NCI-H345 (cell line): ENCODE measurements around the gene FAM24B.
"Not testable (repeated sequence)": the region's sequence is repeated elsewhere in the genome, so short reads cannot be mapped to it uniquely, and the experiment has no call there.

ENCODE experiments used
- DNase-seq: peaks from one replicate; lab custom pipeline; 2025; lab: John Stamatoyannopoulos, UW

FAM24B gene

DNA sequence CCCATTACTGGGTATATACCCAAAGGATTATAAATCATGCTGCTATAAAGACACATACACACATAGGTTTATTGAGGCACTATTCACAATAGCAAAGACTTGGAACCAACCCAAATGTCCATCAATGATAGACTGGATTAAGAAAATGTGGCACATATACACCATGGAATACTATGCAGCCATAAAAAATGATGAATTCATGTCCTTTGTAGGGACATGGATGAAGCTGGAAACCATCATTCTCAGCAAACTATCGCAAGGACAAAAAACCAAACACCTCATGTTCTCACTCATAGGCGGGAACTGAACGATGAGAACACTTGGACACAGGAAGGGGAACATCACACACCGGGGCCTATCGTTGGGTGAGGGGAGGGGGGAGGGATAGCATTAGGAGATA is 21.3 kb downstream of the FAM24B start:
- not testable (repeated sequence) for DNase-seq

DNA sequence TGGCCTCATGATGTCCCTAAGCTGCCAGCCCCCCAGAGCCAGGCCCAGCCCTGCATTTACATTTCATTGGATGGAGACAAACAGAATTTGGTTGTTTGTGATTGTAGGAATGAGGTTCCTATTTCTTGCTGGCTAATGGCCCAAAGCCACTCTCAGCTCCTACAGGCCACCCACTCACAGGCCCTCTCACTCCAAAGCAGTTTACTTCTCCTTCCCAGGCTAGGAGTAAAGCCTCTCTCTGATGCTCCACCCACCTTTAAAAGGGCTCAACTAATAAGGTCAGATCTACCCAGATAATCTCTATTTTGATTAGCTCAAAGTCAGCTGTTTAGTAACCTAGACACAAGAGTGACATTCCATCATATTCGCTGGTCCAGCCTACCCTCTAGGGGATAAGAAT is 22.5 kb downstream of the FAM24B start:
- DNase-seq: no peak

DNA sequence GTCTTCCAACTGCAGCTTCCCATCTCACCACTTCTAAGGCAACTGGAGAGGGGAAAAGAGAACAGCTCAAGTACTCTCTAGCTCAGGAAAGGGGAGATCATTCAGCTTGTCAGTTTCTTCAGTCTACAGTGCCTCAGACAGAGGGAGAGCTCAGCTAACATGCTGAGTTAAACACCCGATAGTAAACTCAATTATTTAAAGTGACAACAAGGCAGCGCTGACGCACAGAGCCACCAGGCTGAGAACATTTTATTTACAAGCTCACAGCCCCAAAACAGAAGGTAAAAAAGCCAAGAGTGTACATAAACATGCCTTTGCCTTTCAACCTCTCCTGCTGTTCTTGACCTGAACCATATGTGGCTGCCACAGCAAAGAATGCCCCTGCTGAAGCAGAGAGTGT is 23.6 kb downstream of the FAM24B start:
- no peak for DNase-seq

DNA sequence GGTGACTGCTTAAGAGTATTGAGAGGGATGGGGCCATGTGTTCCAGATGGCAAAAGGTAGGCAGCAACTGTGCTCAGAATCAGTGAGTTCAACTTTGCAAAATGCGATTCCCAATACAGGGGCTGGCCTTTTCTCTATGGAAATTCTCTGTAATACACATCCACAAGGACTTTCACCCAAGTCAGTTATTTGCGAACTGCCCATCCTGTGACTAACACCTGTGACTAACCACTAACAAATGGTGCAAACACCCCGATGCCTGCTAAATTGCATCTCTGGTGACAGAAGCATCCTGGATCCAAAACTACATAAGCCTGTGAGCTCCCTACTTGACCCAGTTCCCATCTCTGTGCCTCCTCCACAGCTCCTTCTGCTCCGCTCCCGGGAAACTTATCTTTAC is 24.7 kb downstream of the FAM24B start:
- DNase-seq: no peak

DNA sequence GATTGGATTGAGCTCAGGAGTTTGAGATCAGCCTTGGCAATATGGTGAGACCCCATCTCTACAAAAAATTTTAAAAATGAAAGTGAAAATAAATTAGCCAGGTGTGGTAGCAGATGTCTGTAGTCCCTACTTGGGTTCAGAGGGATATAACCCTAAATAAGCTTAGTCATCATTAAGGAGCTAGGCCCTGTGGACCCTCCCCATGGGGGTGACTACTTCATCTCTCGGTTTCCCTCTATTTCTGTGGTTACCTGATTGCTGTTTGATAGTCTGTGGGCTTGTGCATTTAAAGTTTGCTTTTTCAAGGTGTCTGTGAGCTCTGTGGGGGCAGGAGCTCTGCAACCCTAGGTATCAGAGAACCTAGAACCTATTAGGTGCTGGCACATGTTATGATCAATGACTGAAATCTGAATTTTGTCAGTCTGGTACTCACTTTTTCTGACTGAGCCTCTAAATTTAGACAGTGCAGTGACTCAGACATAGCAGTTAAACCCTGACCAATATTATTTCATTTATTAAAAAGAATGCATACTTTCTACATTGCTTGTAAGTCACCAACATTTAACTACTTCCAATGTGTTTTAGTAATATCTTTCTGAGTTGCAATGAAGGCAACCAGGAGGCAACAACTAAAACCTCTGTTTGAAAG is 25.6 kb downstream of the FAM24B start:
- no peak for DNase-seq

DNA sequence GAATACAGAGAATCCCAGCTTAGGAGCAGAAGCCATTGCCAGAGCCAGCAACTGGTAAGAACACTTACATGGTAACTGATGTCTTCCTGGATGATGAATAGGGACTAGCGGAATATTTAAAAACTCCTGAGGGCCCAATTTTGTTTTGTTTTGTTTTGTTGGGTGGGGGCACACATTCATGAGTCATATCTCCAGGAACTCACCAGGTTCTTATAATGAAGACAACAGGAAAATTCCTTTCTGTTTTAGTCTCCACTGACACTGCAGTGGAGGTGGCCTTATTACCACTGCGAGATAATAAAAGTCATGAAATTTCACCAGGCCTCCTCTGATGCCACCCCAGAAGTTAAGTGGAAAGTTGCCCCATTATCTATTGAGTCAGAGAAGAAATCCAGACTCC is 27.1 kb downstream of the FAM24B start:
- no peak for DNase-seq

DNA sequence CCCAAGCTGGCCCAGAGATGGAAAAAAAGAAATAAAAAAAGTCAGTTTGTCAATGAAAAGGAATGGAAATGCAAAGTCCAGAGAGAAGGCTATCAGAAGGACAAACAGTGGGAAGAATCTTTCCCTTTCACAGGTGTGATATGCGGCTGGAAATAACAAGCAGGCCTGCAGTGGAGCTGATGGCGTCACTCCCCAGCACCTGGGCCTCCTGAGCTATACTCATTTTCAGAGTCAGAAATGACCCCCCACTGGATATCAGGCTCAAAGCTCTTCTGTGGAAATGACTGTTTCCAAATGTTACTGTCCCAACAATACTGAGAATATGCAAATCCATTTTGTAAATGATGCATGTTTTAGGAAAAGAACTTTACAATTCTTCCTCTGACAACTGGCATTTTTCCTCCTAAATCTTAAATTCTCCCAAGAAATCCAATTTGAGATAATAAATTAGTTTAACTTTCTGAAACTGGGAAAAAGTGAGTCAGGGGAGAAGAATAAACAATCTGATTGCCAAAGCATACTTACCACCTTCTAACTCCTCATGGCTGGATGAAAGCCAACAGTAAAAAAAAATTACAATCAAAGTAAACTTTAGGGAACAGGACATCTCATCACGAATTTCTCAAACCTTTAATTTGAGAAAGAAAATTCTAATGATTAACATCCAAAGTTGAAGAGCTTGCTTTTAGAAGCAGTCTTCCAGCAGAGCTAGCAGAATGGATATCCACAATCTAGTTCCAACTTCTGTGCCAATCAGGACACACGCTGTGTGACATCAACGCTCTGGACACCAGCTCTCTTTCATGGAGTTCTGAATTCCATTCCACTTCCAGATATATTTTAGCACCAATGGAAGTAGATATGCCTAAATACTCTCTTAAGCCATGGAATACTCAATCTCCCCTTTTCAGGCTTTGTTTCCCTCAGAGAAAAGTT is 28.4 kb downstream of the FAM24B start:
- DNase-seq: no peak

DNA sequence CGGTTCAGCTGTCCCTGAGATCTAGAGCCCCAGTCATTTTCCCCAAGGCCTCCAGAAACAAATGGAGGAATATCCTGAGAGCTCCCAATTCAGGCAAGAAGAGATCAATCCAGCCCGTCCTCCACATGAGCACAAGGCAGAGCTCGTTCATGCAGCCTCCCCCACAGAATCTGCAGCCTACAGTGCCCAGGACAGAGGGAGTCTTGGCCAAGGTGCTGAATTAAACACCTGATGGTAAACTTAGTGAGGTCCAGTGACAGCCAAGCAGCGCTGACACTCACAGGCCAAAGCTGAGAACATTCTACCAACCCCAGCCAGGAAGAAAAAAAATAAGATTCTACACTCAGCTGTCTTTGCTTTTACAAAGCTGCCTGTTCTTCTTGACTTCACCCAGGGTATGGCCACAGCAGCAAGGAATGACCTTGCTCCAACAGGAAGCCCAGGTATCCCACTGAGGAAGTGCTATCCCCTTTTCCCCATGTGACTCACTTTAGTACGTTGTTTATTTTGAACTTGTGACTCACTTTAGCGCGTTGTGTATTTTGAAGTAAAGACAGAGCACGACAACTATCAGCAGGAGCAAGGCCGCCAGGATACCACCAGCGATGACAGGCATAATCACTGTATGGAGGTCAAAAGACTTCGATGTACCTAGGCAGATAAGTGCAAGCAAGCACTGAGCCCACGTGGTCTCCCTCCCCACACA is 29.3 kb downstream of the FAM24B start:
- DNase-seq: no peak

DNA sequence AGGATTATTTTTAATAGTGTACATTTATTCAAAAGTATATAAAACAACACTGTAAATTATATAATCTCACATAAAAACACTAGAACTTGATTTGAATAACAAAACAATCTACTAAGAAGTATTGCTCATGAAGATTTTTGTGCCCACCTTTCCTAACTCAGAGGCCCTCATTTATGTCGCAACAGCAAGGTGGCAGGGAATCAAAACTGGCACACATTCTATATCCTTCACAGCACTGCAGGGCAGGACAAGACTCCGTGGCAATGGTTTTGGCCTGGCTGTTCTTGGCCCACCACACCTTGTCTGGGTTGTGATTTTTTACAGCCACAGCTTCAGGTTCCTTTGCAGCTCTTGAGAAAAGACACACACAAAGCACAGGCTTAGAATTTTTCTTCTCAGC is 30.3 kb downstream of the FAM24B start:
- no peak for DNase-seq

DNA sequence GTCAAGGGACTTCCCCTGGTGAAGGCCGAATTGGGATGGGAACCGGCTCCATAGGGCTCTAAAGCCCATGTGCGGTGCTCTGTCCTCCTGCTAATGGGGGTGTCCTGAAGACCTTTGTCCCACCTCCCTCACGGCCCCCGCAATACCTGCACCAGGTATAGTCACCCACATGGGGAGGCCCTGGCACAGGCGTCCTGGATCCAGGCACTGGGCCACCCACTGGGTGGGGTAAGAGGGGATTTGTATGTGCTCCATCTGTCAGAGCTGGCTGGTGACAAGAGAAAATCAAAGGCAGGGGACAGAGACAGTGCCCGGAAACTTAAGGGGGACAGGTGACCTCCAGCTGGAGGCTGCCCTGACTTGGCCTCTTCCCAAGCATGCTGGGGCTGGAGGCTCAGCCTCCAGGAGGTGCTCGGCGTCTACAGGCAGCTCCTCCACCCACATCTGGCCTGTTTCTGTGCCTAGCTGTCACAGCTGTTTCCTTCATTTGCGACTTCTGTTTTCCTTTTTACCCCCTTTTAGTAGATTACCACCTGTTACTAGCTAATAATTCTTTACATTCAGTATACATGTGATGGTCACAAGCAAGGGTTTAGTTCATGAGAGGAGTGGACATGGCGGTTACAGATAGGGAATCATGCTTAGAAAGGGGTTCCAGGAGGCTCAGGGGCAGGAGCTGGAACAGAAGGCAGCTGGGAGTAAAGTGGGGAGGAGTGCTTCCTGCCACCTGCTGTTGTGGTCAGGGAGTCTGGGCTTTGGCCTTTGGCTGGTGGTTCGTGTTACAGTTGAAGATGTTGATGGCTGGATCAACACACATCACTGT is 31.4 kb downstream of the FAM24B start:
- DNase-seq: no peak

DNA sequence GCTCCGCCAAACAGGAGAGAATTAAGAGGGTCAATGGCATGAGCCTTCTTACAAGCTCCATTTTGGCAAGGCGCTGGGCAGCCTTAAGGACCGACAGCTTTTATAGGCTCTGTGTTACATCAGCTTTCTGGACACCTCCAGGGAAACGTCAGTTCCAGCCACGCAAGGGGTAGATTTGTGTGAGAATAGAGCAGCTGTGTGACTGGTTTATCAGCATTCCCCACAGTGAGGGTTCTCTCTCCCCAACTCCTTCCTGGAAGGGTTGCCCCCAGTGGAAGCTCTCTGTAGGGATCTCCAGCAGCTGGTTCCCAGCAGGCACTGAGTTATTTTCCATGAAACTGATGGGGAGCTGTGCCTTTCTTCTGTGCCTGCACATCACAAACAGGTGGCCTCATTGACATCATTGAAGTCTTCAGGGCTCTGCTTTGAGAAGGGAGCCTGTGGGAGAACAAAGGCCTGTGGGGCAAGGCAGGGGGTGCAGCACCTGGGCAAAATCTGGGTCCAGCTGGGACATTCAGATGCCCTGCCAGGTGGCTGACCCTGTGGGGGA is 33.5 kb downstream of the FAM24B start, which contains the start of gene CUZD1:
Gene CUZD1, minus strand, starts transcription at position 75 of the 550 bp plus-strand sequence. Its CDS starts 14 bp downstream, at position 61.
- DNase-seq: peak; percentile 4

DNA sequence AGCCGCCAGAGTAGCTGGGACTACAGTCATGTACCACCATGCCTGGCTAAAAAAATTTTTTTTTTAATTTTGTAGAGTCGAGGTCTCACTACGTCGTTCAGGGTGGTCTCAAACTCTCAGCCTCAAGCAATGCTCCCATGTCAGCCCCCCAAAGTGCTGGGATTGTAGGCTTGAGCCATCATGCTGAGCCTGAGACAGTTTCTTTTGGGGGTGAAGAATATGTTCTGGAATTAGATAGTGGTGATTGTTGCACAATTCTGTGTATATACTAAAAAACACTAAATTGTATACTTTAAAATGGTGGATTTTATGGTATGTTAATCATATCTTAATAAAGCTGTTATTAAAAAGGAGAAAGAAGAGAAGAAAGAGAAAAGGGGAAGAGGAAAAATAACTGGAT is 35.2 kb downstream of the FAM24B start:
- no peak for DNase-seq

DNA sequence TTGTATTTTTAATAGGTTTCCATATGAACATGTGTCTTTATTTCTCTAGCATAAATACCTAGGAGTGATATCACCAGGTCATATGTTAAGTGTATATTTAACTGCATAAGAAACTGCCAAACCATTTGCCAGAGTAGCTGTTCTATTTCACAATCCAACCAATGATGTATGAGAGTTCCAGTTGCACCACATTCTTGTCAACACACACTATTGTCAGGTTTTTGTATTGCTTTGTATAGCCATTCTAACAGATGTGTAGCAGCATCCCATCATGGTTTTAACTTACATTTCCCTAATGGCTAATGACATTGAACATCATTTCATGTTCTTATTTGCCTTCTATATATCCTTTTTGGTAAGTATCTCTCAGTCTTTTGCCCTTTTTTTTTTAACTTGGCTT is 37.8 kb downstream of the FAM24B start:
- no peak for DNase-seq

DNA sequence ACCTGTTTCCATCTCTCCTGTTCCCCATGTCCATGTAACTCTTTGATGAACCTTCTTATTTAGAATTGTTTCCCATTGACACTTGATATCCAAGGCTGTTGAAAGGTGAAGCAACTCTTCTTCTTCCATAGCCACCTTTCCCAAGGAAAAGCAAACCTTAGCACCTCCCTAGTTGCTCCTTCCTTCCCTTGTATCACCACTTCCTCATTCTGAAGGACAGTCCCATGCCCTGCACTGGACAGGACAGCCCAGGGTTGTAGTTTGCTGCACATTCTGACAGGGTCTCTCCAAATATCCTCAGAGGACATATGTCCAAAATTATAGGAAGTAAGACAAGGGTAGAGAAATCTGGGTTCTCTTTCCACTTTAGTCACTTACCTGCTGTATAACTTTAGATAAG is 39.9 kb downstream of the FAM24B start:
- DNase-seq: no peak

DNA sequence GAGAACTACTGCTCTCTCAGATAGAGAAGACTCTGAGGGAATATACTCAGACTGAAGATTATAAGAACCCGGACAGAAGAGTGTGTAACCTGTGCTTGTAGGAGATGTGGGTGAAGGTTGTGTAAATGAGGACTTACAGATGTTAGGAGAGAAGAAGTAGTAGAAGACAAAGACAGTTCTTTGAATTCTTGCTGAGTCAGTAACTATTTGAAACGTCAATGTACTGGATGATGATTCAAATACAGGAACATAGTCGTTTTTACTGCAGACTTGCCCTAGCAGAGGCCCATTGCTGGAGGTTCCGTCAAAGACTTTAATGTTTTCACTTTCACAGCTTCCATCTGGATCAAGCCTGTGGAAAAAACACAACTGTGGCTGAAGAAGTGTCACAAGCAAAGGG is 40.5 kb downstream of the FAM24B start:
- DNase-seq: no peak

DNA sequence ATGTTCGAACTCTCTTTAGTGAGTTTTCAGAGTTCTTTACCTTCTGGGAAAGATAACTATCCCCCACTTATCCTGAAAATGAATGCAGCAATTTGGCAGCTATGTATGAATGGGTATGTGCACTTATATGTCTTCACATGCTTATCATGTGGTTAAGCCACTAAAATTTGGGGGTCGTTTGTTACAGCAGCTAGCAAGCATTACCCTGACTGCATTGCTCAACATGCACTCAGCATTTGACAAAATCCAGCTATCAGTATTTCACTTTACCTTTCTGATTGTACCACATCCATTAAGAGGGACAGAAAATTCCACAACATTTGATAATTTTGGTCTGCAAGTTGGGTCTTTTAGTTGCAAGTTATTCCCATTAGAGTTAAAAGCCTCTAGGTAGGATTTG is 43.5 kb downstream of the FAM24B start:
- no peak for DNase-seq

DNA sequence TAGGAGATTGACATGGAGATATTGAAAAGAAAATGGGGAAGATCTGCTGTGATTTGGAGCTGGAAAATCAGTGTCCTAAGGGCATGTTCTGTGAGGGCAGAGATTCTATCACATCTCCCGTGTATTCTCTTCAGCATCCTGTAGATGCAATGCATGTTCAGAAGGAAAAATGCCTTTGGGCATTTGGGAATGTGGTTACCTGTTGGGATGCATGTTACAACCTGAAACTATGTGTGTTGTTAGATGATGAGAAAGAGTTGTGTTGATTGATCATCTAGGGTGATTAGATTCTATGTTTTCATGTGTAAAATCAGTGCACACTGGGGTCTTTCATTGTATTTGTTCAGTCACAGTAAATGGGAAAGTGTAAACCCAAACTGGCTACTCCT is 48.4 kb downstream of the FAM24B start:
- no peak for DNase-seq

DNA sequence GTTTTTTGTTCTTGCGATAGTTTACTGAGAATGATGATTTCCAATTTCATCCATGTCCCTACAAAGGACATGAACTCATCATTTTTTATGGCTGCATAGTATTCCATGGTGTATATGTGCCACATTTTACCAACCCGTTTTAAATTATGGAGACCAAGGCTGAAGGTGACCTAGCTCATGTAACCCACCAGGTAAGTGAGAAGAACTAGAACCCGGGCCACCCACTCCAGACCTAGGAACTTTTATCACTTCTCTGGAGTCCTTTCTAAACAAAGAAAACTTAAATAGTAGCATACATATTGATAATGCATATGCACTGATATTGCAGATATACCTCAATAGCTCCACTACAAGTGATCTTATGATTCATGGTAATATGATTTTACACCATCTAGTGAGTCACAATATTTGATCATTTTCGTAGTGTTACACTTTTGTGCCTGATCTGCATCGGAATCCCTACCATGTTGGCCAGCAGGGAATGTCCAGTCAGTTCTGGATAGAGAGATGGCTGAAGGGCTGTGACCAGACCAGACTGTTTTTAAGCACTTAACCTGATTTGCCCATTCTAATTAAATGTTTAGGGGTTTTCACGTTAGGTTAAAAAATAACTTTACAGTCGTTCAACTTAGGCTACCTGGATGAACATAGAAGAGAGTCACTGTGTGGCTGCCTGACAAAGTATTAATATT is 49.0 kb downstream of the FAM24B start:
- DNase-seq: no peak

DNA sequence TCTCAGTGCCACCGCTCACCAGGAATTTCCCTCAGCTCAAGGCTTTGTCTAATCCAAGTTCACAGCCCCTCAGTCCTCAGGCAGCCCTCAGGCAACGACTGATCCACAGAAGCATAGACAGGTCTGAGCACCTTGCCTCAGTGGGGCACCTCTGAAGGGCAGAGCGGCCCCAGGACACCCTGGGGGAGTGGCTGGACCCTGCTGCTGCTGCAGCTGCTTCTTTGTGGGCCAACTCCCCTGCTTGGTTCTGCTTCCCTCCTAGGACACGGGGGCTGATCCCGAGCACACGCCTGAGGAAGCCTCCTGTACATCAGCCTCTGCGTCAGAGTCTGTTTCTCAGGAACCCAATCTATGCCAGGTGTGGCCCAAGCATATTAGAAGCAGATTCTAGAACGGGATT is 49.9 kb downstream of the FAM24B start:
- DNase-seq: no peak

DNA sequence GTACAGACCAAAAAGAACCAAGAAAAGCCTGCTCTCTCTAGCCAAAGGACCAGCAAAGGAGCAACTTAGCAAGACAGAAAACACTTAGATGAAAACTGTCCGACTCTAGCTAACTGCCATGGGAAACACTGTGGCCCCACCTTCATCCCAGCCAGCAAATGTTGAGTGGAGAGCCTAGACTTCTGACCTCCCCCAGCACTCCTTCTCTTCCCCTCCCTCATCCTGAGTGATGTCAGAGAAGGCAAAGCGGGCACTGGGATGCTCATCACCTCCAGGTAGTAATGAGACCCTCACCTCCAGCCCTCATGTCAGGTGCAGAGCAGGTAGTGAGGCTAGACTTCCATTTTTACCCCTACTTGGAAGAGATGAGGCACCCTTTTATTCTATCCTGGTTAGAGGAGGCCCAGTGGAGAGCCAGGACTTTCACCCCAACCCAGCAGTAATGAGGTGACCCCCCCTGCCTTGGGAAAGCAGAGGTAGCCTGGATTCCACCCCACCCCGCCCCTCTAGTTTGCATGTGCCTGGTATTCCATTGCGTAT is 50.6 kb downstream of the FAM24B start:
- no peak for DNase-seq

DNA sequence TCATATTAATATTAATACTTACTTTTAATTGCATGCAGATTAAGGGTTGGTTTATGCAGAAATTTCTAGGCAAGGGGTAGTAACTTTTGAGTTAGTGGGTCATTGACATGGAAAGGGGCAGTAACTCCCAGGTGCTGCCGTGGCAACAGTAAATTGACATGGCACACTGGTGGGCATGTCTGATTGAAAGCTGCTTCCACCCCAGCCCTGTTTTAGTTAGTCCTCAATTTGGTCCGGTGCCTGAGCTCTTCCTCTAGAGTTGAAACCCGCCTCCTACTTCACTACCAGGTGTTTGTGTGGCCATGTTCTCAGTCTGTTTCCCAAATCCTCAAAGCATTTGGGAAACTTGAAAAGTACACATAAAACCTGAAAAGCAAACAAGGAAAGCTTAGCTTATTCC is 52.1 kb downstream of the FAM24B start:
- no peak for DNase-seq
